Naive thymus-derived CD4-positive, alpha-beta T cell (primary cell): ENCODE data around the gene RPS27A. TPM values are rescaled to one million over a fixed set of nuclear protein-coding genes. Genes with fewer than 3 reads are reported as not detected.
"Not testable (repeated sequence)": the region's sequence is repeated elsewhere in the genome, so short reads cannot be mapped to it uniquely, and the experiment has no call there.

Experiments
- ATAC-seq: fragments of 150-1000 bp; cut with Tn5 transposase; 2 replicates; pipeline ENCODE4 v1.10.0; 2021; ENCODE audit warnings: mild to moderate bottlenecking, moderate library complexity
- CTCF ChIA-PET: fragments of 350-600 bp; sonication (Branson Sonifier 250); formaldehyde crosslinking; loops from one replicate; lab custom pipeline; 2021; ENCODE audit warnings: antibody characterized with exemption; lab: Charles Lee
- POLR2A ChIA-PET: fragments of 350-600 bp; sonication (Branson Sonifier 250); formaldehyde crosslinking; loops from one replicate; lab custom pipeline; 2021; ENCODE audit warnings: antibody characterized with exemption, inconsistent platforms; lab: Charles Lee
- DNase-seq, 9 donors: peaks; one replicate each; pipeline versions ENCODE4 v3.0.0 to v3.0.0-alpha.2; 2020 to 2022; ENCODE audit warnings: mixed read lengths in 1 of 9
- H3K27ac ChIP-seq: one replicate; pipeline ENCODE4 v1.7.0; 2013; ENCODE audit warnings: mild to moderate bottlenecking, low read depth, low read length, moderate library complexity
- H3K27me3 ChIP-seq, 2 donors: one replicate each; pipeline ENCODE4 v1.7.0; 2013; ENCODE audit warnings: low read length in 2 of 2, mild to moderate bottlenecking in 2 of 2, moderate library complexity in 2 of 2; ENCODE audit not compliant: control insufficient read depth in 2 of 2, insufficient read depth in 2 of 2
- H3K36me3 ChIP-seq, 3 experiments: 1 replicate in 2 of 3; 2 replicates in 1 of 3; pipeline ENCODE4 v1.7.0; 2013; ENCODE audit warnings: low read length in 3 of 3, mild to moderate bottlenecking in 3 of 3, moderate library complexity in 1 of 3; ENCODE audit not compliant: insufficient read depth in 3 of 3, control insufficient read depth in 2 of 3
- H3K4me1 ChIP-seq, 2 donors: one replicate each; pipeline ENCODE4 v1.7.0; 2013; ENCODE audit warnings: low read length in 2 of 2, mild to moderate bottlenecking in 2 of 2, moderate library complexity in 1 of 2; ENCODE audit not compliant: control insufficient read depth in 2 of 2, insufficient read depth in 2 of 2
- H3K4me3 ChIP-seq: 2 replicates; pipeline ENCODE4 v1.7.0; 2013; ENCODE audit warnings: mild to moderate bottlenecking, low read length
- H3K9me3 ChIP-seq, 3 experiments: 1 replicate in 2 of 3; 2 replicates in 1 of 3; pipeline ENCODE4 v1.7.0; 2013; ENCODE audit warnings: low read length in 3 of 3; ENCODE audit not compliant: control insufficient read depth in 2 of 3
- H3K27ac Mint-ChIP-seq, 9 donors: one replicate each; pipeline ENCODE4 v1.8.0; 2020 to 2022; ENCODE audit warnings: mixed read lengths in 9 of 9, mild to moderate bottlenecking in 8 of 9, moderate library complexity in 5 of 9, inconsistent platforms in 2 of 9
- H3K27me3 Mint-ChIP-seq, 5 donors: one replicate each; pipeline ENCODE4 v1.8.0; 2021 to 2022; ENCODE audit warnings: mixed read lengths in 5 of 5, mild to moderate bottlenecking in 1 of 5
- H3K36me3 Mint-ChIP-seq, 5 donors: one replicate each; pipeline ENCODE4 v1.8.0; 2020 to 2022; ENCODE audit warnings: mixed read lengths in 5 of 5, mild to moderate bottlenecking in 3 of 5, inconsistent platforms in 1 of 5
- H3K4me1 Mint-ChIP-seq, 7 donors: one replicate each; pipeline ENCODE4 v1.8.0; 2020 to 2022; ENCODE audit warnings: mixed read lengths in 7 of 7, mild to moderate bottlenecking in 3 of 7, inconsistent platforms in 1 of 7
- H3K4me3 Mint-ChIP-seq, 10 donors: one replicate each; pipeline ENCODE4 v1.8.0; 2020 to 2022; ENCODE audit warnings: mild to moderate bottlenecking in 10 of 10, mixed read lengths in 10 of 10, moderate library complexity in 6 of 10, inconsistent platforms in 2 of 10
- H3K9me3 Mint-ChIP-seq, 11 donors: one replicate each; pipeline ENCODE4 v1.8.0; 2020 to 2022; ENCODE audit warnings: mixed read lengths in 11 of 11, mild to moderate bottlenecking in 4 of 11, inconsistent platforms in 1 of 11, moderate library complexity in 1 of 11
- intact Hi-C, 2 donors: fragments of 100-400 bp; cut with micrococcal nuclease; formaldehyde crosslinking; loops; one replicate each; pipeline ENCODE4 v1.15.1; 2023
- polyA plus RNA-seq, 2 donors: library from polyadenylated mRNA; unstranded; fragments of 300-500 nt; fragmentation: Illumina TruSeq; gene quantifications; one replicate each; pipeline ENCODE4 v1.2.3, GENCODE V29; 2021
- total RNA-seq, 6 experiments: library from RNA in 5 of 6; stranded (reverse) in 5 of 6; gene quantifications; 1 replicate in 5 of 6; 2 replicates in 1 of 6; pipeline ENCODE4 v1.2.3 and lab custom pipeline; 2021 to 2026

Gene RPS27A
- total and polyA plus RNA-seq, 7 experiments from 2014 or later, result 948 to 4,603 (median 2,191) TPM

GRCh38 chr2:55241582-55241981 is 9.1 kb downstream of the RPS27A start:
- peaks cover 0 to 14% (median 5%) of the 10 kb centered on the region in 7 donors for H3K4me1 Mint-ChIP-seq
- POLR2A ChIA-PET, result not testable (repeated sequence)

GRCh38 chr2:55242617-55243016 is 10.1 kb downstream of the RPS27A start:
- ATAC-seq (no peak), DNase-seq (no peak)
- Mint-ChIP-seq H3K4me3 (no peak overlapping the region), H3K36me3 (peaks cover 0 to 38% (median 10%) of the 10 kb centered on the region in 5 donors), H3K4me1 (peaks cover 0 to 14% (median 5%) of the 10 kb centered on the region in 7 donors), H3K27ac (no peak overlapping the region), H3K27me3 (no peaks in the 10 kb centered on the region), H3K9me3 (no peaks in the 10 kb centered on the region)
- Histone ChIP-seq H3K36me3 (peaks cover 3 to 31% (median 13%) of the 10 kb centered on the region in 3 experiments), H3K27me3 (no peaks in the 10 kb centered on the region), H3K4me1 (no peaks in the 10 kb centered on the region), H3K27ac (no peak overlapping the region), H3K9me3 (no peaks in the 10 kb centered on the region), H3K4me3 (no peak overlapping the region)
- ChIA-PET POLR2A (no interaction called here), CTCF (no interaction called here)
- intact Hi-C loops, result no loop called here

More at GRCh38 chr2:55241582-55241981, 9.1 kb downstream of the RPS27A start:
- H3K27me3 ChIP-seq, intact Hi-C loops, H3K9me3 Mint-ChIP-seq, H3K4me3 Mint-ChIP-seq, H3K27me3 Mint-ChIP-seq, CTCF ChIA-PET, DNase-seq, H3K4me3 ChIP-seq, H3K9me3 ChIP-seq, H3K27ac ChIP-seq, H3K27ac Mint-ChIP-seq, H3K4me1 ChIP-seq, ATAC-seq: not testable (repeated sequence)
- H3K36me3 Mint-ChIP-seq, result peaks cover 0 to 34% (median 8%) of the 10 kb centered on the region in 5 donors
- peaks cover 3 to 28% (median 18%) of the 10 kb centered on the region in 3 experiments for H3K36me3 ChIP-seq

GRCh38 chr2:55245411-55245810 is 12.9 kb downstream of the RPS27A start:
- Mint-ChIP-seq H3K4me3 (no peak overlapping the region), H3K27me3 (no peaks in the 10 kb centered on the region), H3K36me3 (peaks cover 4 to 47% (median 8%) of the 10 kb centered on the region in 5 donors), H3K27ac (peak overlapping the region in 1 of 9 donors; percentile 60), H3K4me1 (peaks cover 0 to 2% (median 0%) of the 10 kb centered on the region in 7 donors), H3K9me3 (no peaks in the 10 kb centered on the region)
- POLR2A ChIA-PET, result no interaction called here
- H3K27me3 ChIP-seq, result no peaks in the 10 kb centered on the region
- no peaks in the 10 kb centered on the region for H3K4me1 ChIP-seq
- DNase-seq (no peak), ATAC-seq (no peak)
- no peak overlapping the region for H3K4me3 ChIP-seq
- intact Hi-C loops, result no loop called here
- peaks cover 3 to 44% (median 13%) of the 10 kb centered on the region in 3 experiments for H3K36me3 ChIP-seq
- no peak overlapping the region for H3K27ac ChIP-seq
- H3K9me3 ChIP-seq, result no peaks in the 10 kb centered on the region
- CTCF ChIA-PET, result no interaction called here

- DNase-seq (no peak), ATAC-seq (no peak)
- Mint-ChIP-seq H3K27me3 (no peaks in the 10 kb centered on the region), H3K27ac (no peak overlapping the region), H3K9me3 (no peaks in the 10 kb centered on the region), H3K4me1 (peaks cover 0 to 2% (median 0%) of the 10 kb centered on the region in 7 donors), H3K36me3 (peaks cover 4 to 49% (median 11%) of the 10 kb centered on the region in 5 donors), H3K4me3 (no peak overlapping the region)
- CTCF ChIA-PET, result no interaction called here
- POLR2A ChIA-PET, result interaction anchor here (0.6 kb wide), 1 partner anchor 12 kb away, joined by 7 read pairs; no protein-coding TSS in a partner anchor
- no peaks in the 10 kb centered on the region for H3K4me1 ChIP-seq
- peaks cover 3 to 46% (median 13%) of the 10 kb centered on the region in 3 experiments for H3K36me3 ChIP-seq
- H3K4me3 ChIP-seq, result no peak overlapping the region
- H3K9me3 ChIP-seq, result no peaks in the 10 kb centered on the region
- intact Hi-C loops, result no loop called here
- H3K27me3 ChIP-seq, result no peaks in the 10 kb centered on the region
- H3K27ac ChIP-seq, result no peak overlapping the region
These were observed 14.5 kb downstream of the RPS27A start for GRCh38 chr2:55247025-55247424.

GRCh38 chr2:55252832-55253231 is 20.3 kb downstream of the RPS27A start:
- no peaks in the 10 kb centered on the region for H3K9me3 Mint-ChIP-seq
- H3K27me3 Mint-ChIP-seq, result no peaks in the 10 kb centered on the region
- Histone ChIP-seq H3K36me3 (peaks cover 0 to 47% (median 4%) of the 10 kb centered on the region in 3 experiments), H3K27me3 (no peaks in the 10 kb centered on the region), H3K4me3 (no peak overlapping the region), H3K27ac (no peak overlapping the region), H3K9me3 (no peaks in the 10 kb centered on the region), H3K4me1 (no peaks in the 10 kb centered on the region)
- ChIA-PET CTCF (no interaction called here), POLR2A (interaction anchor here (0.7 kb wide), 1 partner anchor 170 kb away, joined by 3 read pairs; no protein-coding TSS in a partner anchor)
- intact Hi-C loops, result no loop called here
- H3K27ac Mint-ChIP-seq, result no peak overlapping the region
- H3K36me3 Mint-ChIP-seq, result peaks cover 4 to 36% (median 16%) of the 10 kb centered on the region in 5 donors
- H3K4me3 Mint-ChIP-seq, result no peak overlapping the region
- H3K4me1 Mint-ChIP-seq, result no peaks in the 10 kb centered on the region
- ATAC-seq (no peak), DNase-seq (no peak)

- H3K27me3 ChIP-seq, H3K27me3 Mint-ChIP-seq, POLR2A ChIA-PET, CTCF ChIA-PET, H3K4me1 Mint-ChIP-seq, H3K27ac ChIP-seq, H3K4me3 Mint-ChIP-seq, intact Hi-C loops, ATAC-seq, H3K4me3 ChIP-seq, DNase-seq, H3K9me3 ChIP-seq, H3K4me1 ChIP-seq, H3K27ac Mint-ChIP-seq, H3K9me3 Mint-ChIP-seq: not testable (repeated sequence)
- peaks cover 0 to 51% (median 4%) of the 10 kb centered on the region in 3 experiments for H3K36me3 ChIP-seq
- peaks cover 1 to 26% (median 11%) of the 10 kb centered on the region in 5 donors for H3K36me3 Mint-ChIP-seq
These were observed 27.1 kb downstream of the RPS27A start for GRCh38 chr2:55259586-55259985.
